ENCODE results near the gene FIG4.
"Not testable (repeated sequence)": the region's sequence is repeated elsewhere in the genome, so short reads cannot be mapped to it uniquely, and the experiment has no call there.

FIG4 gene

GRCh38 chr6:109821428-109821827, 130.3 kb downstream of the FIG4 start:
- no peak for DNase-seq (ENCODE audit: low spot score)
- no peak overlapping the region for H3K18ac ChIP-seq (ENCODE audit: low read length)
- H3K4me1 ChIP-seq (ENCODE audit: control insufficient read depth in 2 of 2, insufficient read depth in 1 of 2, low read depth in 1 of 2, low read length in 2 of 2), result no peaks in the 10 kb centered on the region
- no peak overlapping the region for H3K4ac ChIP-seq (ENCODE audit: low read length)
- H2BK5ac ChIP-seq (ENCODE audit: low read length), result no peak overlapping the region
- no peak overlapping the region for H2BK12ac ChIP-seq (ENCODE audit: low read length)
- H3K23ac ChIP-seq (ENCODE audit: low read depth, low read length, poor library complexity), result no peak overlapping the region
- peaks cover 1 to 6% of the 10 kb centered on the region in 2 donors for H3K36me3 ChIP-seq (replicated peaks in 1 of 2; ENCODE audit: control insufficient read depth in 2 of 2, insufficient read depth in 2 of 2, low read length in 2 of 2)
- no peak overlapping the region for H3K9ac ChIP-seq (ENCODE audit: low read depth, low read length, poor library complexity)
- no peak overlapping the region for H2BK15ac ChIP-seq (ENCODE audit: low read length)
- H2AK5ac ChIP-seq (ENCODE audit: low read depth, low read length), result no peak overlapping the region
- no peaks in the 10 kb centered on the region for H3K9me3 ChIP-seq (replicated peaks in 1 of 2; ENCODE audit: control insufficient read depth in 2 of 2, insufficient read depth in 1 of 2, low read depth in 1 of 2, low read length in 2 of 2)
- no peak overlapping the region for H4K91ac ChIP-seq (ENCODE audit: low read depth, low read length, poor library complexity)
- no peak overlapping the region for H3K4me3 ChIP-seq (ENCODE audit: low read length in 2 of 2)
- no peak overlapping the region for H3K4me2 ChIP-seq (ENCODE audit: insufficient read depth, low read length, poor library complexity, severe bottlenecking)
- no peak overlapping the region for H2AFZ ChIP-seq (ENCODE audit: low read length)
- H3K79me1 ChIP-seq (ENCODE audit: low read depth, low read length), result no peaks in the 10 kb centered on the region
- H3K14ac ChIP-seq (ENCODE audit: low read length), result no peak overlapping the region
- no CpG with 5 or more reads among the region's 2 CpGs for WGBS, 2 donors (ENCODE audit: extremely low coverage in 2 of 2, insufficient read length in 2 of 2, insufficient replicate concordance in 1 of 2)
- no peak overlapping the region for H3K27ac ChIP-seq (replicated peaks; ENCODE audit: low read length)
- H3K27me3 ChIP-seq (ENCODE audit: control insufficient read depth in 3 of 3, insufficient read depth in 3 of 3, low read depth in 1 of 3, low read length in 3 of 3), result no peaks in the 10 kb centered on the region
- H4K8ac ChIP-seq (ENCODE audit: low read depth, low read length), result no peak overlapping the region
- no peak overlapping the region for H2BK120ac ChIP-seq (ENCODE audit: low read depth, low read length)

DNA sequence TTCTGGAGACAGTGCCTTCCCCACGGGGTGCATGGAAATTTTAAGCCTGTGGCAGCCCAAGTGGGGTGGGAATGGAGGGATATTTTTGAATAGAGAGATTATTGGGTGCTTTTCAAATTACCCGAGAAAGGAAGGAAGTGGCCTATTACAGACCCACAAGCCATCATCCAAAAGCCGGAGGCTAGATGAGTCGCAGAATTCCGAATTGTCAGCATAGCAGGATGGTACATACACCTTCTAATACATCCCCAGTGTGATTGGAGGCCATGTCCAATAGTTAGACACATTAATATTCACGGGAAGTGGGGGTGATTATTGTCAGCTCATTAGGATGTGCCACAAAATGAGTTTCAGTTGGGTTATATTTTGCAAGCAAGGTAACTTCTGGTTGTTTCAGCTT, 133.0 kb downstream of the FIG4 start:
- no peak overlapping the region for H3K23ac ChIP-seq (ENCODE audit: low read depth, low read length, poor library complexity)
- DNase-seq (ENCODE audit: low spot score), result no peak
- H3K4me3 ChIP-seq (ENCODE audit: low read length in 2 of 2), result no peak overlapping the region
- no peak overlapping the region for H2BK12ac ChIP-seq (ENCODE audit: low read length)
- H3K9me3 ChIP-seq (replicated peaks in 1 of 2; ENCODE audit: control insufficient read depth in 2 of 2, insufficient read depth in 1 of 2, low read depth in 1 of 2, low read length in 2 of 2), result no peaks in the 10 kb centered on the region
- H3K36me3 ChIP-seq (replicated peaks in 1 of 2; ENCODE audit: control insufficient read depth in 2 of 2, insufficient read depth in 2 of 2, low read length in 2 of 2), result peaks cover 1 to 6% of the 10 kb centered on the region in 2 donors
- no peak overlapping the region for H3K4me2 ChIP-seq (ENCODE audit: insufficient read depth, low read length, poor library complexity, severe bottlenecking)
- H2BK15ac ChIP-seq (ENCODE audit: low read length), result no peak overlapping the region
- no peak overlapping the region for H4K91ac ChIP-seq (ENCODE audit: low read depth, low read length, poor library complexity)
- no peak overlapping the region for H3K27ac ChIP-seq (replicated peaks; ENCODE audit: low read length)
- H3K79me1 ChIP-seq (ENCODE audit: low read depth, low read length), result no peaks in the 10 kb centered on the region
- no CpG with 5 or more reads among the region's 6 CpGs for WGBS, 2 donors (ENCODE audit: extremely low coverage in 2 of 2, insufficient read length in 2 of 2, insufficient replicate concordance in 1 of 2)
- H2BK5ac ChIP-seq (ENCODE audit: low read length), result no peak overlapping the region
- H2AFZ ChIP-seq (ENCODE audit: low read length), result no peak overlapping the region
- H3K14ac ChIP-seq (ENCODE audit: low read length), result peak overlapping the region; percentile 49
- H3K4ac ChIP-seq (ENCODE audit: low read length), result no peak overlapping the region
- H3K9ac ChIP-seq (ENCODE audit: low read depth, low read length, poor library complexity), result no peak overlapping the region
- H3K18ac ChIP-seq (ENCODE audit: low read length), result no peak overlapping the region
- H2BK120ac ChIP-seq (ENCODE audit: low read depth, low read length), result no peak overlapping the region
- no peak overlapping the region for H4K8ac ChIP-seq (ENCODE audit: low read depth, low read length)
- no peak overlapping the region for H2AK5ac ChIP-seq (ENCODE audit: low read depth, low read length)
- H3K4me1 ChIP-seq (ENCODE audit: control insufficient read depth in 2 of 2, insufficient read depth in 1 of 2, low read depth in 1 of 2, low read length in 2 of 2), result no peaks in the 10 kb centered on the region
- H3K27me3 ChIP-seq (ENCODE audit: control insufficient read depth in 3 of 3, insufficient read depth in 3 of 3, low read depth in 1 of 3, low read length in 3 of 3), result no peaks in the 10 kb centered on the region

DNA sequence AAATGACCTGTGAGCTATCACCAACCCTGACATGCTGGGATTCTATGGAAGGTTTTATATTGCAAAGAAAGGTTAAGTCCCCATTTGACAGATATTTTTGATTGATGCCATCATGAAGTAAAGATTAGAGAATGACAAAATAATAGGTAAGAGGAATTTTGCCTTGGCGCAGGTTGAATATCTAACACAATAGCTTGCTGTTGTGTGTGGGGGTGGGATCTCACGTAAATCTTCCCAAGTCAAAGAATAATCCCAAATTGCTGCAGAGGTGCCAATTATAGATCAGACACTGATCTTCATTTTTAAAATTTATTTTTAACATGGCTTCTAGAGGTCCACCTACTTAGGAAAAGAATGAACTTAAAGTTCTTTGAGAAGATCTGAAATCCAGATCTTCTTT, 135.5 kb downstream of the FIG4 start:
- Histone ChIP-seq H3K9me3 (replicated peaks in 1 of 2; ENCODE audit: control insufficient read depth in 2 of 2, insufficient read depth in 1 of 2, low read depth in 1 of 2, low read length in 2 of 2) (peaks cover 0 to 2% of the 10 kb centered on the region in 2 donors), H2BK5ac (ENCODE audit: low read length) (no peak overlapping the region), H3K4me3 (ENCODE audit: low read length in 2 of 2) (no peak overlapping the region), H3K4ac (ENCODE audit: low read length) (no peak overlapping the region), H4K91ac (ENCODE audit: low read depth, low read length, poor library complexity) (no peak overlapping the region), H3K27ac (replicated peaks; ENCODE audit: low read length) (no peak overlapping the region), H3K18ac (ENCODE audit: low read length) (no peak overlapping the region), H2AFZ (ENCODE audit: low read length) (no peak overlapping the region), H3K79me1 (ENCODE audit: low read depth, low read length) (no peaks in the 10 kb centered on the region), H2AK5ac (ENCODE audit: low read depth, low read length) (no peak overlapping the region), H3K4me2 (ENCODE audit: insufficient read depth, low read length, poor library complexity, severe bottlenecking) (no peak overlapping the region), H2BK15ac (ENCODE audit: low read length) (no peak overlapping the region), H3K14ac (ENCODE audit: low read length) (no peak overlapping the region), H4K8ac (ENCODE audit: low read depth, low read length) (no peak overlapping the region), H3K36me3 (replicated peaks in 1 of 2; ENCODE audit: control insufficient read depth in 2 of 2, insufficient read depth in 2 of 2, low read length in 2 of 2) (peaks cover 1 to 6% of the 10 kb centered on the region in 2 donors), H2BK12ac (ENCODE audit: low read length) (no peak overlapping the region), H2BK120ac (ENCODE audit: low read depth, low read length) (no peak overlapping the region), H3K9ac (ENCODE audit: low read depth, low read length, poor library complexity) (no peak overlapping the region), H3K27me3 (ENCODE audit: control insufficient read depth in 3 of 3, insufficient read depth in 3 of 3, low read depth in 1 of 3, low read length in 3 of 3) (no peaks in the 10 kb centered on the region), H3K23ac (ENCODE audit: low read depth, low read length, poor library complexity) (no peak overlapping the region), H3K4me1 (ENCODE audit: control insufficient read depth in 2 of 2, insufficient read depth in 1 of 2, low read depth in 1 of 2, low read length in 2 of 2) (no peaks in the 10 kb centered on the region)
- WGBS, 2 donors (ENCODE audit: extremely low coverage in 2 of 2, insufficient read length in 2 of 2, insufficient replicate concordance in 1 of 2), result no CpG with 5 or more reads among the region's 2 CpGs
- no peak for DNase-seq (ENCODE audit: low spot score)

DNA sequence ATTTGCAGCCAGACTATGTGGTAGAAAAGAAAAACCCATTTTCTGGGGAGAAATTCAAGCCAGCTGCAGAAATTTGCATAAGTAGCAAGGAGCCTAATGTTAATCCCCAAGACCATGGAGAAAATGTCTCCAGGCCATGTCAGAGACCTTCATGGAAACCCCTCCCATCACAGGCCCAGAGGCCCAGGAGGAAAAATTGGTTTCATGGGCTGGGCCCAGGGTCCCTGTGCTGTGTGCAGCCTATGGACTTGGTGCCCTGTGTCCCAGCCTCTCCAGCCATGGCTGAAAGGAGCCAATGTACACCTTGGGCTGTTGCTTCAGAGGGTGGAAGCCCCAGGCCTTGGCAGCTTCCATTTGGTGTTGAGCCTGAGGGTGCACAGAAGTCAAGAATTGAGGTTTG, 140.3 kb downstream of the FIG4 start:
- H3K4me3 ChIP-seq (ENCODE audit: low read length in 2 of 2); H3K4ac ChIP-seq (ENCODE audit: low read length); H3K18ac ChIP-seq (ENCODE audit: low read length); H2BK5ac ChIP-seq (ENCODE audit: low read length); H3K23ac ChIP-seq (ENCODE audit: low read depth, low read length, poor library complexity); H2BK120ac ChIP-seq (ENCODE audit: low read depth, low read length); H2BK12ac ChIP-seq (ENCODE audit: low read length); H3K9me3 ChIP-seq (replicated peaks in 1 of 2; ENCODE audit: control insufficient read depth in 2 of 2, insufficient read depth in 1 of 2, low read depth in 1 of 2, low read length in 2 of 2); H4K91ac ChIP-seq (ENCODE audit: low read depth, low read length, poor library complexity); H3K27me3 ChIP-seq (ENCODE audit: control insufficient read depth in 3 of 3, insufficient read depth in 3 of 3, low read depth in 1 of 3, low read length in 3 of 3); H2AFZ ChIP-seq (ENCODE audit: low read length); H3K4me2 ChIP-seq (ENCODE audit: insufficient read depth, low read length, poor library complexity, severe bottlenecking); H3K9ac ChIP-seq (ENCODE audit: low read depth, low read length, poor library complexity); H4K8ac ChIP-seq (ENCODE audit: low read depth, low read length); H3K27ac ChIP-seq (replicated peaks; ENCODE audit: low read length); H2BK15ac ChIP-seq (ENCODE audit: low read length); H3K36me3 ChIP-seq (replicated peaks in 1 of 2; ENCODE audit: control insufficient read depth in 2 of 2, insufficient read depth in 2 of 2, low read length in 2 of 2); H3K14ac ChIP-seq (ENCODE audit: low read length); DNase-seq (ENCODE audit: low spot score); H3K79me1 ChIP-seq (ENCODE audit: low read depth, low read length); H3K4me1 ChIP-seq (ENCODE audit: control insufficient read depth in 2 of 2, insufficient read depth in 1 of 2, low read depth in 1 of 2, low read length in 2 of 2); H2AK5ac ChIP-seq (ENCODE audit: low read depth, low read length): not testable (repeated sequence)
